ENCODE measurements around the gene HIGD1B.

DNA sequence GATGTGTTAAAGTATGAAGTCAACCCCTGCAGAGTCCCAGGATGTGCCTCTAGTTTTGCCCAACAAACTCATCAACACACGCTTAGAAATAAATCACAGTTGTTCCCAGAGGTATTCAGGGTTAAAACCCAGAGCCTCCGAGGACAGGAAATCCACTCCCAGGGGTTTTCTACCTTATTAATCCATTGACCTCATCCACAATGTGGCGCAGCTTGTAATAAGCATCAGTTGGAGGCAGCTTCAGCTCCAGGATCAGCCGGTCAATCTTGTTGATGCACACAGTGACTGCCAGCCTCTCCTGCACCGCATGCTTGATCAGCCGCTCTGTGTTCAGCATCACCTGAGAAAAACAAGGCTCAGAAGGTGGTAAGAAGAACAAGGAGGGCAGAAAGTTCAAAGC lies 28.1 kb downstream of the HIGD1B start:
- TF ChIP-seq, protein P1, sequence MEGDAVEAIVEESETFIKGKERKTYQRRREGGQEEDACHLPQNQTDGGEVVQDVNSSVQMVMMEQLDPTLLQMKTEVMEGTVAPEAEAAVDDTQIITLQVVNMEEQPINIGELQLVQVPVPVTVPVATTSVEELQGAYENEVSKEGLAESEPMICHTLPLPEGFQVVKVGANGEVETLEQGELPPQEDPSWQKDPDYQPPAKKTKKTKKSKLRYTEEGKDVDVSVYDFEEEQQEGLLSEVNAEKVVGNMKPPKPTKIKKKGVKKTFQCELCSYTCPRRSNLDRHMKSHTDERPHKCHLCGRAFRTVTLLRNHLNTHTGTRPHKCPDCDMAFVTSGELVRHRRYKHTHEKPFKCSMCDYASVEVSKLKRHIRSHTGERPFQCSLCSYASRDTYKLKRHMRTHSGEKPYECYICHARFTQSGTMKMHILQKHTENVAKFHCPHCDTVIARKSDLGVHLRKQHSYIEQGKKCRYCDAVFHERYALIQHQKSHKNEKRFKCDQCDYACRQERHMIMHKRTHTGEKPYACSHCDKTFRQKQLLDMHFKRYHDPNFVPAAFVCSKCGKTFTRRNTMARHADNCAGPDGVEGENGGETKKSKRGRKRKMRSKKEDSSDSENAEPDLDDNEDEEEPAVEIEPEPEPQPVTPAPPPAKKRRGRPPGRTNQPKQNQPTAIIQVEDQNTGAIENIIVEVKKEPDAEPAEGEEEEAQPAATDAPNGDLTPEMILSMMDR (IDR thresholded peaks at IDR 0.05; ENCODE audit: insufficient read depth, low read length): no peak
- no peak for TF ChIP-seq POLR2AphosphoS5 (IDR thresholded peaks at IDR 0.05; ENCODE audit: low read depth)
